HG03439 (cell line): ENCODE data around the gene SCN2B.

Experiments
- ATAC-seq: cut with Tn5 transposase; IDR thresholded peaks from one replicate; pipeline ENCODE4 v1.9.1; 2021; ENCODE audit warnings: mild to moderate bottlenecking, moderate library complexity; ENCODE audit not compliant: unreplicated experiment

Gene SCN2B, protein sequence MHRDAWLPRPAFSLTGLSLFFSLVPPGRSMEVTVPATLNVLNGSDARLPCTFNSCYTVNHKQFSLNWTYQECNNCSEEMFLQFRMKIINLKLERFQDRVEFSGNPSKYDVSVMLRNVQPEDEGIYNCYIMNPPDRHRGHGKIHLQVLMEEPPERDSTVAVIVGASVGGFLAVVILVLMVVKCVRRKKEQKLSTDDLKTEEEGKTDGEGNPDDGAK

DNA sequence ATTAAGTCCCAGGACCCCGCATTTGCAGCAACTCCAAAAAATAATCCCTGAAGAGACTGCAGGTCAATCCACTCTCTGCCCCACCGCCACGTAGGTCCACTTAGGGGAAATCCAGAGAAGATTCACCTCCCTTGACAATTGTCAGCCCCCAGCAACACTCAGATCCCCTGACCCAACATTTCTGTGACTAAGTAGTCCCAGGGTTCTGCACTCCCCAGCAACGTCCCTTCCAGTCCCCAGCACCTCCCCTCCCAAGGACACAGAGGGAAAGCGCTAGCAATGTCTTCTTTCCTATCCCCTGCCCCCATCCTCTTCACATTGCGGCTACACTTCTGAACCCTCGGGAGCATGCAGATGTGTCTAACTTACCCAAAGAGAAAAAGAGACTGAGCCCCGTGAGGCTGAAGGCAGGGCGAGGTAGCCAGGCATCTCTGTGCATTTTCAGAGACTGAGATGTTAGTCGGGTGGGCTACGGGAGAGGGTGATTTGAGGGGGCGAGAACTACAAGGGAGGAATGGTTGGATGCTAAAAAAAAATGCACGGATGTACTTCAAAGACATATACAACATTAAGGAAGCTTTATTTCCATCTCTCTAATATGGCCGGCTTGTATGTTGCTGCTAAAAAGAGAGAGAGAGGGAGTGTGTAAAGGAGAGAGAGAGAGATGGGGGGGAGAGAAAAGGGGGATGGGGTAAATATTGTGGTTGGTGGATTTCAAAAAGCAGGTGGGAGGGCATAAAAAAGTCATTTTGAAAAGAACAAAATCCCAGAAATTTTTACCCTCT, at the start of gene SCN2B:
Gene SCN2B, minus strand, starts transcription at position 647 of the 785 bp plus-strand sequence. Its CDS starts 208 bp downstream, at position 439.
- no peak for ATAC-seq

DNA sequence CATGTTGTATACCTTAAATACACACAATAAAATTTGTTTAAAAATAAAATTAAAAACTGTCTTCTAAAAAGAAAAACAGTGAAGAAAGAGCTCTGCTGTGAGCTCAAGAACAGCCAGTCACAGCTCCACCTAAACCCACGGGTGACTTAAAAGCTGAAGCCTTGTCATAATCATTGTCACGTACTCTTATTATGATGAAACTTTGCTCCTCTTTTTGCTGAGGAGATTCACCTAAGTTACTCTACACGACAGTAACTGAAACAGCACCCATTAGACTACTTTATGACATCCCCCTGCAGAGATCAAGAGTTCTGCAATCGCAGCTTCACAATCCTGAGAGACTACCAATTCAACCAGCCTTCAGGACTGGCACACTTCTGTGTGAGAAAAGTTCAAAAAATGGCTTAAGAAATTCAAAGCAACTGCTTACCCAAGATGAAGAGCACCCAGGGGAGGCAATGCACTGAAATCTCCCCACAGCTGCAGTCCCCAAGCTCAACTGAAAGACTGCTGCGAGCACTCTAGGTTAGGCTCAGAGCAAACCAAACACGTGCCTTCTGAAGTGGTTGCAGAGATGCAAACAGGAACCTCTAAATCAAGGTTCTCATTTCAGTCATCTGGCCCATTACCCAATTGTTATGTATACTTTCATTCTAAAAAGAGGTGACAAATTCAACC, 48.2 kb upstream of the SCN2B start, which contains the start of gene JAML:
Gene JAML, minus strand, starts transcription at position 501 of the 678 bp plus-strand sequence. CDS start 10,145 bp downstream, outside the sequence.
- ATAC-seq = no peak

DNA sequence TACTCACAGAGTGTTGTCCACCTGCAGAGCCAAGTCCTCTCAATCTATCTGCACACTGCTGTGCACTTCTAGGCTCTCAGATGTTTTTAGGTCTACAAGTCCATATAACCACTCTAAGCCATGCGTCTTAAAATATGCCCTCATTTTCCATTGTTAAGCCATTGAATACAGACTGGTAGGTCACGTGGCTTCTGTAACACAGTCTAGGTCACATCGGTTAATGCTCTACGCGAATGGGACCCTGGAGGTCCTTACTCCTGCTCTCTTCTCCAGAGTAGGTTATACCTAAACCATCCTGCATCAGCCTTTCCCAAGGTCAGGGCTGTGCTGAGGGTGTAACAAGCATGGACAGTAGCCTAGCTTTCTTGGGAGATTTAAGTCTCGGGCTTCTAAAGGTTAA, 47.6 kb upstream of the SCN2B start:
- ATAC-seq = no peak

DNA sequence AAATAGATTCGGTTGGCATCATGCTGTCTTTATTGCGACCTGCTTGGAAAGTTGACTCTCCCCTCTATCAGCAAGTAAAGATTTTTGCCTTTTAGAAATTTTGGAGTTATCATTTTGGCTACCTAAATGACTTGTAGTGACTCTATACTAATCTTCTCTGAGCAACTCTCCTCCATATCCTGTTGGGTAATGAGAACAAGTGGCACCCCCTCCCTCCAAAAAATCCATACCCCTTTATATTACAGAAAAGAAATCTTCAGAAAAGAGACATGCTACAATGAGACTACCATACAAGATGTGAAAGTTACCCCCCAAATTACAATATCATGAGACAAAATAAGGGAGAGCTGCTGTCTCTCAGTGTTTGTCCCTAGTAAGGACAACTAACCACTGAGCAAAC, 47.1 kb upstream of the SCN2B start:
- no peak for ATAC-seq

DNA sequence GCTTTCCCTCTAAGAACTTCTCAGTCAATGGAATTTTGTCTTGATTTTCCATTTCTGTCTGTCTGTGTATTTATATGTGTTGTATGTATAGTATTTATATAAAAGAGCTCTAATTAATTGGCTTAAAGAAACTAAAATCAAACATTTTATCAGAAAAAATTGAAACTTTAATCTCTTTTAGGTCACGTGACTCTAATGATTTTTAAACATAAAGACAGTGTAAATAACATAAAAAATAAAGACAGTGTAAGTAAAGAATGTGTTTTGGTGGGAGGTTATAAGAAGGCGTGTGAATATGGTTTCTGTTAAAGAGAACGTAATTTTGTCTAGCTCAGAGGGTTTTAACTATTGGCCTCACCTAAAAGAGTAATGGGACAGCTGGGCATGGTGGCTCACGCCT, 46.0 kb upstream of the SCN2B start:
- no peak for ATAC-seq

DNA sequence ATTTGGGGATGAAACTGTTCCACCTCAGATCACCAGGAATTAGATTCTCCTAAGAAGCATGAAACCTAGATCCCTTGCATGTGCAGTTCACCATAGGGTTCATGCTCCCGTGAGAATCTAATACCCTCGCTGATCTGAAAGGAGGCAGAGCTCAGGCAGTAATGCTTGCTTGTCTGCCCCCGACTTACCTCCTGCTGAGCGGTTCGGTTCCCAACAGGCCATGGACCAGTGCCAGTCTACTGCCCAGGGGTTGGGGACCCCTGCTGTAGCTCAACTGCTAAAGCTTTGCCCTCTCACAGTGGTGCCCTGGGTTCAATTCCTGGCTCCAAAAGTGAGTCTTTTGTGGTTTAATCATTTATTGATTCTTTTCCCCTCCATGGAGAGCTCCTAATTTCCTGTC, 45.0 kb upstream of the SCN2B start:
- no peak for ATAC-seq

DNA sequence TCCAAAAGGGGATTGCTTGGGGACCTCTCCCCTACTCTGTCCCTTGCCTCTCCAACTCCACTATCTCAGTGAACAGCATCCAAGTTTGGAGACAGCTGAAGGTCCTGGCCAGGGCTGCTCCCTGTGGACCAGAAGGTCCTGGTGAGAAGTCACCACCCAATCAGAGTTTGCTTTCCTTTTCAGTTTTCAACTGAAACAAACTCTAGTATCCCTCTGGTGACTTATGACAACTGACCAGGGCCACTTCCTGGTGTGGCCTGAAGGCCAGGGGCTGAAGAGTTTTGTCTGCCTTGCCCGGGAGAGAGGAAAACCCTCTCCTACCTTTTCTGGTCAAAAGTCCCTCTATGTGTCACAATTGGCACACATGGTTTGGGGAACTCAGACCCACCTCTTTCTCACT, 43.3 kb upstream of the SCN2B start:
- ATAC-seq = no peak

DNA sequence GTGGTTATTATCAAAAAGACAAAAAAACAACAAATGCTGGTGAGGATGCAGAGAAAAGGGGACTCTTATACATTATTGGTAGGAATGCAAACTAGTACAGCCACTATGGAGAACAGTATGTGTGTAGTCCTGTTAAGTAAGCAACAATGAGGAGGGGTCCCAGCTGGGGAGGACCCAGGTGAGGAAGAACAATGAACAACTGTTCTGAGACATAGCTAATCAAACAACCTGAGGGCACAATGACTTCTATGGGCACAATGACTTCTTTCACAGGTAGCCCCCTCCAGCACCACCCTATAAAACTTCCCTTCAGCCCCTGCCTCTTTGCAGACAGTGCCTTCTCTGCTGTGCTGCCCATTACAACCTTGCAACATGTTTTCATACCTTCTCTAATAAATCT, 42.8 kb upstream of the SCN2B start:
- no peak for ATAC-seq

DNA sequence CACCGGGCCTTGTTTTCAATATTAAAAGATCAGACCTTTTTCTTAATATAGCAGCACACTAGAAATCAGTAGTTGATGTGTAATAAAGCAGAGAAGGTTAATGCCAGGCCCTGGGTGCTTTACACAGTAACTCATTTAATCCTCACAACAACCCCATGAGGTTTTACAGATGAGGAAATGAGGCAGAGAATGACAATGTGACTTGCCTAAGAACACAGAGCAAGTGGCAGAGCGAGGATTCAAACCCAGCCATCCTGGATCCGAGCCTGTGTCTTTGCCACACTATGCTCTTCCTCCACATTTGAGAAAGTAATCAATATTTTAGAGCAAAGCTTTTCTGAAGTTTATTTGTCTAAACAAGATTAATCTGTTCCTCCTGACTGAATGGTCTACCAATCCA, 41.1 kb upstream of the SCN2B start:
- no peak for ATAC-seq

DNA sequence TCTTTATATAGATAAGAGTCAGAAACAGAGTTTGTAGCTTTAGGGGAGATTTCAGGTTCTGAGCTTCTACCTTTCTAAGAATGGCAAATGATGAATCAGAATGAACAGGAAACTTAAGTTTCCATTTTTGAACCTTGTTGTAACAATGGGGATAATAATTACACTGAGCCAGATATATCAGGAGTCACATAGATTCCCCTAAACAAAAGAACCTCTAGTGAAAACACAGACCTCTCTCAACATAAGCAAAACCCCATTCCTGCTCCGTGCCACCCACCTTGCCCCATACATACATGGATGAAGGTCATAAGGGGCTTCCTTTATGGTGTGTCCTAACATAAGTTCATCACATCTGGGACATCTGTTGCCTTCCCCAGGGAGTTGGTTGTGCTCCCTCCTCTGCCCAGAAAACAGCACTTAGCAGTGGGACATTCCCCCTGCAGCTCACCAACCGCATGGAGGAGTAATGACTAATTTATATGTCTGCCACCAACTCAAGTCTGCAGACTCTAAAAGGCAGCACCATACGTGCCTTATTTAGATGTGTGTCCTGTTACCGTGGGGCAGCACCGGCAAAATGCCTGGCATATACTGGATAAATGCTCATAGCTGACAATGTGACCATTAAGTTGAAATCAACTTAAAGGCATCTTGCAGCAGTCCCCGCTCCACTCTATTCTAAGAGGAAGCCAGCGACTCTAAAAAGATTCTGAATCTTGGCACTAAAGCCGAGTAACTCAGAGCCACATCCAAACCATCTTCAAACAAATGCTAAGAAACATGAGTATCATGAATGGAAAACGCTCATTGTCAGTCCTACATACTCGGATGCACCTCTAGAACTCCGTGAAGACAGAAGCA, 40.4 kb upstream of the SCN2B start:
- ATAC-seq = no peak

DNA sequence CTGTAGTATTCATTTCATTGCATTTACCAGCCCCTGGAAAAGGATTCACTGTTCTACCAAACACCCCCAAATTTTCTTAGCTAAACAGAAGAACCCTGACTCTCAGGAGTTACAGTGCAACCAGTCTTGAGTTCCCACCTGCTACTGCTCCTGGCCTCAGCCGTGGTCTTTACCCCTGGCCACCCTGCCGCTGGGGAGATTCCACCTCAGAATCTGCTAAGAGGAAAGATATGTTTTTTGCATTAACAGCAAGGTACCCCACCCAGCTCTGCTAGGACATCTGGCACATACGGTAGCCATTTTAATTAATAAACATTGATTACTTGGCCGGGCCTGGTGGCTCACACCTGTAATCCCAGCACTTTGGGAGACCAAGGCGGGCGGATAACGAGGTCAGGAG, 39.3 kb upstream of the SCN2B start:
- no peak for ATAC-seq

DNA sequence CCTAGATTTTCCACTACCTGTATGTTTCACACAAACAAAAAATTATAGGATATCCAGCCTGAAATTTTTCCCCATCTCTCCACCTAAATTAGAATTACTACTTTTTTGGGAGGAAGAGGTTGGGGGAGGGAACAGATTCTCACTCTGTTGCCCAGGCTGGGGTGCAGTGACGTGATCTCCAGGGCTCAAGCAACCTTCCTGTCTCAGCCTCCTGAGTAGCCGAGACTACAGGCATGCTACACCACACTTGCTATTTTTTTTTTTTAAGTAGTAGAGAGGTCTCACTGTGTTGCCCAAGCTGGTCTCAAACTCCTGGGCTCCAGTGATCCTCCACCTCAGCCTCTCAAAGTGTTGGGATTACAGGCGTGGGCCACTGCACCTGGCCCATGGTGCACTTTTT, 38.8 kb upstream of the SCN2B start:
- no peak for ATAC-seq

DNA sequence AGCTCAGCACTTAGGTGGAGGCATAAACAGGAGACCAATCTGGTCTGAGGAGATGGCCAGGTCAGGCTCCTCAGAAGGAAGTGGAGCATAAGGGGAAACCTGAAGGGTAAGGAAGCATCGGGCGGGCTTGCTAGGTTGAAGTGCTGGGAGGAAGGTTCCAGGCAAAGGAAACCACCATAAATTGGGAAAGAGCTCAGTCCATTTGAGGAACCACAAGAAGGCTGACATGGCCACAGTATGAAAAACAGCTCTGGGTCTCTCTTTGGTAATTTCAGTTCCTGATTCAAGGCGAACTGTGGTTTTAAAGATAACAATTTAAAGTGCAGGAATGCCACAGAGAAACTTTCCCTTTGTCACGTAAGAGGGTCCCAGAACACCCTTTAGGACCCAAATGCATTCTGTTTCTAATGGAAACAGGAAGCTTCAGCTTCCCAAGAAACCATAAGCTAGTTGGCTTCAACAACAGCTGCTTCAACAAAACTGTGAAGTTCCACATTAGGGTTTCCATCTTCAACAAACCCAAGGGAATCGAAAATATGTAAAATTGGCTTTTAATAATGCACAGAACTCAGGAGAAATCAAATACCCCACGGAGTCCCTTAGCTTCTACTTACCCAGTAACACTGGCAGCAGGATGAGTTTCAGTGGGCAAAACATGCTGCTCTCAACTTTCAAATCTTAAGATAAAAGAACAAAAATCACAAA, 37.9 kb upstream of the SCN2B start:
- ATAC-seq = no peak

DNA sequence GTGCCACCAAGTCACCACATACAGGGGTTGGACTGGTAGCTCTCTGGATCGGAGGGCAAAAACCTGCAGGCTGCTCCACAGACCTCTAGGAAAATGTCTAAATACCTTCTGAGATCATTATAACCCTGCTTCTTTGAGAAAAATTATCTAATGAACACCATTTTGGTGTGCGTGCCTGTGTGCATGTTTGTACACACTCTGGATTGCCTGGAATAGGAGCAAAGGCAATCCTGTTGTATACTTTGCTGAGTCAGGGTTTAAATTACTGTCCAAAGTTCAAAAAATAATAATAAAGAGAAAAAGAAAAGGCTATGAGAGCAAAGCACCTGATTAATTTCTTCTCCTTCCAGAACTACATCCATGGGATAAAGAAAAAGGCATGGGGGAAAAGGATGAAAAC, 37.3 kb upstream of the SCN2B start:
- no peak for ATAC-seq

DNA sequence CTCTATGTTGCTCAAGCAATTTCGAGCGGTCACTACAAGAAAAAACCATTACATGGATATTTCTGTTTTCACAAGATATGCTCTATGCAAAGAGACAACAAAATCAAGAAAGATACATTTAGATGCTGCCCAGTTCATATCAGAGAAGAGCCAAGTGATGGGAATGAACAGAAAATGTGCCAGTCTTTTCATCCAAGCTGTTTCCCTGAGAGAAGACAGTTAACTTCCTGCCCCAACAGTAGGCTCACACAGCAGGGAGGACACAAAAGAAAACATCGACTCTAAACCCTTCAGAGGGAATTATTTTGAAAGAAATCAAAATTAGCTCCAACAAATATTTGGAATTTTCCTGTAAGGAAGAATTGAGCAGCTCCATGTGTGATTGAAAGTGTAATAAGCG, 36.8 kb upstream of the SCN2B start:
- ATAC-seq = no peak

DNA sequence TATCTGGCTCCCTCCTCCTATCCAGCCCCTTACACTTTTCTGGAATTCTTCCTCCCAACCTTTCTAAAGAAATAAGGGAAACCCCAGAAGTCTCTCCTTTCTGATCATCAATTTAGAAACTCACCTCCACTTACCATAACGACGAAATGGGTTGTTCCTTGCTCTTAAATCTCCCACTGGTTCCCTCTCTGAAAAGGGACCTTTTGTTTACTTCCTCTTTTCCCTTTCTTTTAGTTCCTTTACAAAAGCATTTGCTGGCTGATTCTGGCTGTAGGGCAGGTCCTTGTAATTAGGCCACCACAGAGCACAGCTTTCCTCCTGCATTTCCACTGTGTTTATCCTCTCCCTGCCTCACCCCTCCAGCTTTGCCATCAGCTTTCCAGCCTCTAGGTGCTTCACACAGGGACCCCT, 36.3 kb upstream of the SCN2B start:
- ATAC-seq = no peak

DNA sequence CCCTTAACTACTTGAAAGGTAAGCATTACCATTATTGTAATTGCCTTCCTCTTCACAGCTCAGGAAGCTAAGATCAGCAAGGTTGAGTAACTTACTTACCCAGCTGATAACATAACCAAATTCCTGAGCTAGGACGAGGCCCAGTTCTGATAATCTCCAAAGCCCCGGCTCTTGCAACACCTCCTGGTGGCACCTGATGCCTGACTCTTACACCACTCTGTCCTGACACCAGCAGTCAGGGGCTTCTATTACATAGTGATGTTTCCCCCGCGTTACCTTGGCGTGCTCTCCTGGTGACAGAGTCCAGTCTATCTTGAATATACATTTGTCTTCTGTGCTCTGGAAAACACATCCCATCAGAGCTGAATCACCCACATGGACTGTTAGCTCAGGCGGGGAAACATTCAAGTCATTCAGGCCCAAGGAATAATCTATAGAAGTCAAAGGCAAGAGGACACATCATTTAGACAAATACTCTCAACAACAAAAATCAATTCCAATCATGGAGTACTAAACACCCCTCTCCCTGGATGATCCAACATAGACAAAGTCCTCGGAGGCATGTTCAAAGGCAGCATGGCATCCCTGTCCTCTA, 35.8 kb upstream of the SCN2B start:
- ATAC-seq = no peak

DNA sequence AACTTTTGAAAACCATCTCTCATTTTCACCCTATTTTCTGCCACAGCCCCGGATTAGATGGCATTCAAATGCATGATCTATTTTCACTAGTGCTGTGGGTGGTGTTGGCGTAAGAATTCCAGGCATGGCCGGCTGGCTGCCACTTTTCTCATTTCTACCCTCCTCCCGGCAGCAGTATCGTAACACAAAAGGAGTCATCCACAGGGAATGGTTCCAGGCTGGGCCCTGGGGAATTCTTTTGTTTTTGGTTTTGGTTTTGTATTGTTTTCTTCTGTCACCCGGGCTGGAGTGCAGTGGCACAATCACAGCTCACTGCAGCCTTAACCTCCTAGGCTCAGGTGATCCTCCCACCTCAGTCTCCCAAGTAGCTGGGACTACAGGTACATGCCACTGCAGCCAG, 34.6 kb upstream of the SCN2B start:
- ATAC-seq = no peak

DNA sequence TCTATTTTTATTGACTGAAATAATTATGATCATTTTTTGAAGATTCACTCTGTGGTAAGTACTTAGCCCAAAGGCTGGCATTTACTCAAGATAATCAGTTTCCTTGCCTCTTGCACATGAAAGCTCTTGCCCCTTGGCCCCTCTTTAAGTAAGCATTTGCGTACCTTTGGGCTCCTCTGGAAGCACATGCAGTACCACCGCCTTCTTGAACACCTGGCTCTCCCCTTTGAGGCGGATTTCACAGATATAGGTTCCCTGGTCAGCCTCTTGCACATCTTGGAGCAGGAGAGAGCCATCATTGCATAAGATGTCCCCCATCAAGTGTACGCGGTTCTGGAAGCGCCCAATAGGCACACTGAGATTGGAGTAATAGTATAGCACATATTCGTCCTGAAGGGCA, 33.9 kb upstream of the SCN2B start:
- ATAC-seq = no peak

DNA sequence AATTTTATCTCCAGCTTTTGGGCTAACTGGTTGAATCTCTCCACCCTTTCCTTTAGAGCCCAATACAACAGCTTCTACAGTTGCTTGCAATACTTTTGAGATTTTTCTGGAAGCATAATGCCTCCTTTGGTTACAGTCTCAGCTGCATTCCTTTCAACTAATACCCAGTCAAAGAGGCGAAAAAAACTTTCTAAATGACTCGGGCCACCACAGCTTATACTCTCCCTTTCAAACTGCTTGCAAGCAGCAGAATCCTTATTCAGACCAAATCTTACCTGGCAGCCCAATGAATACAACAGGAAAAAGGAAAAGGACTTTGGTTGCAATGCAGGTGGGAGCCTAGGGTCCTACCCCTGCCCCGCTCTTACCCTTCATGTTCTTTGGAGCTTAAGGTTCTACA, 32.6 kb upstream of the SCN2B start:
- no peak for ATAC-seq
